HEK293 (cell line): ENCODE data around the gene ADAMTS2.

Experiments used
- CTCF ChIA-PET: fragments of 350-600 bp; formaldehyde crosslinking; extraction: SDS; loops from one replicate; lab custom pipeline; 2021; ENCODE audit warnings: antibody characterized with exemption; lab: Yijun Ruan, JAX
- POLR2A ChIA-PET: fragments of 300-600 bp; formaldehyde crosslinking; extraction: SDS; loops from one replicate; lab custom pipeline; 2020; ENCODE audit warnings: antibody characterized with exemption, inconsistent platforms; lab: Yijun Ruan, JAX
- H3K27ac ChIP-seq: fragments of 200-500 bp; sonication (Bioruptor generic); 2 replicates; pipeline ENCODE4 v1.5.1; 2014; ENCODE audit warnings: low read depth, low read length, control low read depth, inconsistent platforms; ENCODE audit errors: extremely low read depth
- H3K36me3 ChIP-seq, 2 experiments: fragments of 200-500 bp in 1 of 2; sonication (Bioruptor generic) in 1 of 2; 1 replicate in 1 of 2; 2 replicates in 1 of 2; pipeline ENCODE4 v1.5.1; 2014 to 2017; ENCODE audit warnings: inconsistent platforms in 2 of 2, low read length in 2 of 2; ENCODE audit not compliant: control insufficient read depth in 2 of 2, insufficient read depth in 1 of 2
- H3K4me1 ChIP-seq: fragments of 200-500 bp; sonication (Bioruptor generic); 2 replicates; pipeline ENCODE4 v1.5.1; 2014; ENCODE audit warnings: mild to moderate bottlenecking, low read length, inconsistent platforms; ENCODE audit not compliant: control insufficient read depth, insufficient read depth
- H3K4me3 ChIP-seq: 2 replicates; pipeline ENCODE4 v1.5.1; 2011; ENCODE audit warnings: low read depth, mild to moderate bottlenecking, control low read depth, low read length, moderate library complexity
- H3K9me3 ChIP-seq: fragments of 200-500 bp; sonication (Bioruptor generic); 2 replicates; pipeline ENCODE4 v1.5.1; 2014; ENCODE audit warnings: low read depth, low read length, inconsistent platforms; ENCODE audit not compliant: control insufficient read depth, insufficient read depth
- GLIS1 ChIP-seq: fragments of 450-650 bp; formaldehyde crosslinking; IDR thresholded peaks from 2 replicates; pipeline ENCODE4 v1.5.1; 2016; ENCODE audit warnings: missing biosample characterization, missing genetic modification characterization
- TRIM28 ChIP-seq: IDR thresholded peaks from 2 replicates; pipeline ENCODE4 v1.6.1; 2011; ENCODE audit warnings: low read length, control low read depth, borderline replicate concordance
- ZBTB20 ChIP-seq: fragments of 450-650 bp; formaldehyde crosslinking; IDR thresholded peaks from 2 replicates; pipeline ENCODE4 v1.5.1; 2016; ENCODE audit warnings: missing biosample characterization, missing genetic modification characterization
- ZFP69B ChIP-seq: fragments of 450-650 bp; formaldehyde crosslinking; IDR thresholded peaks from 2 replicates; pipeline ENCODE4 v1.5.1; 2016; ENCODE audit warnings: missing biosample characterization, missing genetic modification characterization
- ZIC2 ChIP-seq: fragments of 450-650 bp; formaldehyde crosslinking; IDR thresholded peaks from 2 replicates; pipeline ENCODE4 v1.5.1; 2016; ENCODE audit warnings: missing biosample characterization, missing genetic modification characterization
- ZNF133 ChIP-seq: fragments of 450-650 bp; formaldehyde crosslinking; IDR thresholded peaks from 2 replicates; pipeline ENCODE4 v1.5.1; 2016; ENCODE audit warnings: missing biosample characterization, missing genetic modification characterization
- ZNF214 ChIP-seq: fragments of 450-650 bp; formaldehyde crosslinking; IDR thresholded peaks from 2 replicates; pipeline ENCODE4 v1.5.1; 2017; ENCODE audit warnings: missing biosample characterization, mild to moderate bottlenecking, missing genetic modification characterization, borderline replicate concordance
- ZNF488 ChIP-seq: fragments of 450-650 bp; formaldehyde crosslinking; IDR thresholded peaks from 2 replicates; pipeline ENCODE4 v1.5.1; 2016; ENCODE audit warnings: missing biosample characterization, missing genetic modification characterization
- ZNF571 ChIP-seq: fragments of 450-650 bp; formaldehyde crosslinking; IDR thresholded peaks from 2 replicates; pipeline ENCODE4 v1.5.0; 2017; ENCODE audit warnings: missing biosample characterization, missing genetic modification characterization
- ZNF664 ChIP-seq: fragments of 450-650 bp; formaldehyde crosslinking; IDR thresholded peaks from 2 replicates; pipeline ENCODE4 v1.5.1; 2016; ENCODE audit warnings: missing biosample characterization, missing genetic modification characterization
- ZNF830 ChIP-seq: fragments of 450-650 bp; IDR thresholded peaks from 2 replicates; pipeline ENCODE4 v1.5.0; 2018; ENCODE audit warnings: missing biosample characterization, missing genetic modification characterization, low read depth, mild to moderate bottlenecking, moderate library complexity
- ZSCAN4 ChIP-seq: fragments of 450-650 bp; formaldehyde crosslinking; IDR thresholded peaks from 2 replicates; pipeline ENCODE4 v1.5.1; 2017; ENCODE audit warnings: missing biosample characterization, missing genetic modification characterization
- TF ChIP-seq, protein P1 (sequence below): fragments of 450-650 bp; formaldehyde crosslinking; IDR thresholded peaks from 2 replicates; pipeline ENCODE4 v1.5.0; 2017; ENCODE audit warnings: missing biosample characterization, missing genetic modification characterization, borderline replicate concordance
- TF ChIP-seq, protein P2 (sequence below): fragments of 450-650 bp; formaldehyde crosslinking; IDR thresholded peaks from 2 replicates; pipeline ENCODE4 v1.5.1; 2016; ENCODE audit warnings: missing biosample characterization, missing genetic modification characterization

The ADAMTS2 gene

DNA sequence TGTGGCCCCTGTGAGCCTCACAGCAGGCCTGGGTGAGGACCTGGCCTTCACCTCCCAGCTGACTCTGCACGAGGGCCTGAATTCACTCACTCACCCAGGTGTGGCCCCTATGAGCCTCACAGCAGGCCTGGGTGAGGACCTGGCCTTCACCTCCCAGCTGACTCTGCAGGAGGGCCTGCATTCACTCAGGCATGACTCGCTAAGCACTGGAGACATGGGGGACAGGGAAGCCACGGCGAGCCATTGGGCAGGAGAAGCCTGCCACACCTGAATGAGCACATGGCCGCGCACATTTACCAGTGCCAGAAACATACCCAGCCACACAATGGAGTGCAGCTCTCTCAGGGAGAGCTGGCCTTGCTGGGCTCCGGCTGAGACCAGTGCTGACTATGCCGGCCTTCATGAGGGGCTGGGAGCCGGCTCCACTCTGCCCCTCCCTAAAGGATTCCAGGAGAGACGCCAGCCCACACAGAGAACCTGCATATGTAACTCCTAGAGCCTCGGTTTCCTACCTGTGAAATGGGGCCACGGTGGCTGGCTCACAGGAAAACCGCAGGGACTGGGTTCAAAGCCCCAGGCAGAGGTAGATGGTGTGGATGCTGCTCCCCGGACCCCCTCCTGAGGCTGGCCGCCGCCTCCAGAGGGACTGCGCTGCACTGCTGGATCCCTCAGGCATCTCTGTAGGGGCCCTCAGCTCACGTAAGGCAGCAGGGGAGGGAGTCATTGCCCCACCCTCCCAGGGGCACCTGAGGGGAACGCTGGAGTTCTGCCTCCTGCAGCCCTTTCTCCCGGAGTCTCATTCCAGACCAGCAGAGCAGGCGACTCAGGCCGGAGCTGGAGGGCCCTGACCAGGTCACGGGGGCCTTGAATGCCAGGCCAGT, 7.2 kb downstream of the ADAMTS2 start:
- ChIA-PET POLR2A (no interaction called here), CTCF (interaction anchor here (0.6 kb wide), 1 partner anchor 180 kb away, joined by 3 read pairs; no protein-coding TSS in a partner anchor)
- Histone ChIP-seq H3K36me3 (no peaks in the 10 kb centered on the region), H3K27ac (no peak overlapping the region), H3K4me3 (no peak overlapping the region), H3K9me3 (no peaks in the 10 kb centered on the region), H3K4me1 (no peaks in the 10 kb centered on the region)
- TF ChIP-seq ZIC2 (tag by site-specific recombination) = peak; percentile 92
- peak; percentile 79 for TF ChIP-seq GLIS1 (tag by site-specific recombination)
- TF ChIP-seq, protein P1, sequence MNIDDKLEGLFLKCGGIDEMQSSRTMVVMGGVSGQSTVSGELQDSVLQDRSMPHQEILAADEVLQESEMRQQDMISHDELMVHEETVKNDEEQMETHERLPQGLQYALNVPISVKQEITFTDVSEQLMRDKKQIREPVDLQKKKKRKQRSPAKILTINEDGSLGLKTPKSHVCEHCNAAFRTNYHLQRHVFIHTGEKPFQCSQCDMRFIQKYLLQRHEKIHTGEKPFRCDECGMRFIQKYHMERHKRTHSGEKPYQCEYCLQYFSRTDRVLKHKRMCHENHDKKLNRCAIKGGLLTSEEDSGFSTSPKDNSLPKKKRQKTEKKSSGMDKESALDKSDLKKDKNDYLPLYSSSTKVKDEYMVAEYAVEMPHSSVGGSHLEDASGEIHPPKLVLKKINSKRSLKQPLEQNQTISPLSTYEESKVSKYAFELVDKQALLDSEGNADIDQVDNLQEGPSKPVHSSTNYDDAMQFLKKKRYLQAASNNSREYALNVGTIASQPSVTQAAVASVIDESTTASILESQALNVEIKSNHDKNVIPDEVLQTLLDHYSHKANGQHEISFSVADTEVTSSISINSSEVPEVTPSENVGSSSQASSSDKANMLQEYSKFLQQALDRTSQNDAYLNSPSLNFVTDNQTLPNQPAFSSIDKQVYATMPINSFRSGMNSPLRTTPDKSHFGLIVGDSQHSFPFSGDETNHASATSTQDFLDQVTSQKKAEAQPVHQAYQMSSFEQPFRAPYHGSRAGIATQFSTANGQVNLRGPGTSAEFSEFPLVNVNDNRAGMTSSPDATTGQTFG (tag by site-specific recombination) = no peak

GRCh38 chr5:179336871-179337795, 8.1 kb downstream of the ADAMTS2 start:
- POLR2A ChIA-PET = no interaction called here
- Histone ChIP-seq H3K27ac (no peak overlapping the region), H3K36me3 (no peaks in the 10 kb centered on the region), H3K4me3 (no peak overlapping the region), H3K4me1 (no peaks in the 10 kb centered on the region), H3K9me3 (no peaks in the 10 kb centered on the region)
- CTCF ChIA-PET = interaction anchor here (0.6 kb wide), 1 partner anchor 181 kb away, joined by 3 read pairs; no protein-coding TSS in a partner anchor
- no peak for TF ChIP-seq TRIM28
- no peak for TF ChIP-seq ZBTB20 (tag by site-specific recombination)
- no peak for TF ChIP-seq ZNF571 (tag by site-specific recombination)
- TF ChIP-seq ZSCAN4 (tag by site-specific recombination) = peak; percentile 58
- TF ChIP-seq ZNF830 (tag by site-specific recombination) = no peak
- no peak for TF ChIP-seq ZNF214
- no peak for TF ChIP-seq ZNF488 (tag by site-specific recombination)

GRCh38 chr5:179336126-179336870, 9.0 kb downstream of the ADAMTS2 start:
- no peaks in the 10 kb centered on the region for H3K9me3 ChIP-seq
- H3K36me3 ChIP-seq = no peaks in the 10 kb centered on the region
- TF ChIP-seq ZNF664 (tag by site-specific recombination) (no peak), ZFP69B (tag by site-specific recombination) (peak; percentile 48; the same call in 1 of the 2 replicates), ZNF133 (no peak)
- TF ChIP-seq, protein P2, sequence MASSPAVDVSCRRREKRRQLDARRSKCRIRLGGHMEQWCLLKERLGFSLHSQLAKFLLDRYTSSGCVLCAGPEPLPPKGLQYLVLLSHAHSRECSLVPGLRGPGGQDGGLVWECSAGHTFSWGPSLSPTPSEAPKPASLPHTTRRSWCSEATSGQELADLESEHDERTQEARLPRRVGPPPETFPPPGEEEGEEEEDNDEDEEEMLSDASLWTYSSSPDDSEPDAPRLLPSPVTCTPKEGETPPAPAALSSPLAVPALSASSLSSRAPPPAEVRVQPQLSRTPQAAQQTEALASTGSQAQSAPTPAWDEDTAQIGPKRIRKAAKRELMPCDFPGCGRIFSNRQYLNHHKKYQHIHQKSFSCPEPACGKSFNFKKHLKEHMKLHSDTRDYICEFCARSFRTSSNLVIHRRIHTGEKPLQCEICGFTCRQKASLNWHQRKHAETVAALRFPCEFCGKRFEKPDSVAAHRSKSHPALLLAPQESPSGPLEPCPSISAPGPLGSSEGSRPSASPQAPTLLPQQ (tag by site-specific recombination) = 0 out of 2 replicates have a peak, but pooled peaks have one; percentile 34
- CTCF ChIA-PET = no interaction called here
- no peaks in the 10 kb centered on the region for H3K4me1 ChIP-seq
- H3K27ac ChIP-seq = no peak overlapping the region
- POLR2A ChIA-PET = no interaction called here
- no peak overlapping the region for H3K4me3 ChIP-seq
